H9 (cell line): Measurements from ENCODE around the gene ERICH6. TPM values are rescaled to one million over a fixed set of nuclear protein-coding genes. Genes with fewer than 3 reads are reported as not detected.

Experiments
- DNase-seq: peaks from one replicate; pipeline ENCODE4 v3.0.0-alpha.2; 2017
- H2AFZ ChIP-seq: one replicate; pipeline ENCODE4 v1.6.1; 2013; ENCODE audit warnings: mild to moderate bottlenecking, low read length, control low read depth, moderate library complexity
- H2AK5ac ChIP-seq: 2 replicates; pipeline ENCODE4 v1.6.1; 2013; ENCODE audit warnings: low read length, control low read depth, mixed read lengths; ENCODE audit not compliant: insufficient read length
- H2BK120ac ChIP-seq: one replicate; pipeline ENCODE4 v1.6.1; 2013; ENCODE audit warnings: low read depth, mild to moderate bottlenecking, low read length, control low read depth, inconsistent platforms; ENCODE audit not compliant: poor library complexity, severe bottlenecking
- H2BK12ac ChIP-seq: 2 replicates; pipeline ENCODE4 v1.6.1; 2013; ENCODE audit warnings: low read length, control low read depth, mixed read lengths, low read depth; ENCODE audit not compliant: insufficient read length
- H2BK15ac ChIP-seq: 2 replicates; pipeline ENCODE4 v1.6.1; 2013; ENCODE audit warnings: low read depth, low read length, control low read depth
- H2BK20ac ChIP-seq: one replicate; pipeline ENCODE4 v1.6.1; 2013; ENCODE audit warnings: low read depth, mild to moderate bottlenecking, low read length, control low read depth, inconsistent platforms; ENCODE audit not compliant: poor library complexity, severe bottlenecking
- H2BK5ac ChIP-seq: 2 replicates; pipeline ENCODE4 v1.6.1; 2013; ENCODE audit warnings: low read length, control low read depth, mixed read lengths; ENCODE audit not compliant: insufficient read length
- H3K14ac ChIP-seq: 2 replicates; pipeline ENCODE4 v1.6.1; 2013; ENCODE audit warnings: low read length, control low read depth; ENCODE audit not compliant: insufficient read depth
- H3K18ac ChIP-seq: 2 replicates; pipeline ENCODE4 v1.6.1; 2013; ENCODE audit warnings: low read depth, mild to moderate bottlenecking, mixed read lengths, low read length, control low read depth; ENCODE audit not compliant: insufficient read length
- H3K23ac ChIP-seq: 2 replicates; pipeline ENCODE4 v1.6.1; 2013; ENCODE audit warnings: low read length, control low read depth, mixed read lengths, low read depth; ENCODE audit not compliant: insufficient read length
- H3K23me2 ChIP-seq: 2 replicates; pipeline ENCODE4 v1.6.1; 2013; ENCODE audit warnings: low read depth, mild to moderate bottlenecking, mixed read lengths, low read length, control low read depth; ENCODE audit not compliant: insufficient read length, poor library complexity, severe bottlenecking
- H3K27ac ChIP-seq: 2 replicates; pipeline ENCODE4 v1.5.1; 2013; ENCODE audit warnings: low read length, control low read depth, mixed read lengths, low read depth; ENCODE audit not compliant: insufficient read length
- H3K27me3 ChIP-seq: 2 replicates; pipeline ENCODE4 v1.6.1; 2013; ENCODE audit warnings: low read length, control low read depth, inconsistent platforms; ENCODE audit not compliant: insufficient read depth
- H3K4ac ChIP-seq: 2 replicates; pipeline ENCODE4 v1.6.1; 2013; ENCODE audit warnings: low read depth, mild to moderate bottlenecking, control low read depth, inconsistent platforms, low read length, moderate library complexity
- H3K4me1 ChIP-seq: 2 replicates; pipeline ENCODE4 v1.6.1; 2013; ENCODE audit warnings: low read length, control low read depth, inconsistent platforms; ENCODE audit not compliant: insufficient read depth
- H3K4me2 ChIP-seq: 2 replicates; pipeline ENCODE4 v1.6.1; 2013; ENCODE audit warnings: low read length, control low read depth, mixed read lengths; ENCODE audit not compliant: insufficient read length, insufficient read depth
- H3K56ac ChIP-seq: 2 replicates; pipeline ENCODE4 v1.6.1; 2013; ENCODE audit warnings: low read depth, mild to moderate bottlenecking, mixed read lengths, low read length, control low read depth; ENCODE audit not compliant: insufficient read length
- H3K79me1 ChIP-seq: 2 replicates; pipeline ENCODE4 v1.6.1; 2013; ENCODE audit warnings: low read depth, mild to moderate bottlenecking, moderate library complexity, low read length, control low read depth, inconsistent platforms; ENCODE audit not compliant: insufficient read depth, poor library complexity, severe bottlenecking
- H3K79me2 ChIP-seq: 2 replicates; pipeline ENCODE4 v1.6.1; 2013; ENCODE audit warnings: low read length, control low read depth, inconsistent platforms; ENCODE audit not compliant: insufficient read depth
- H3K9ac ChIP-seq: 2 replicates; pipeline ENCODE4 v1.6.1; 2013; ENCODE audit warnings: low read length, control low read depth, mixed read lengths; ENCODE audit not compliant: insufficient read length; ENCODE audit errors: extremely low read depth
- H3K9me3 ChIP-seq: one replicate; pipeline ENCODE4 v1.6.1; 2013; ENCODE audit warnings: low read depth, low read length, inconsistent platforms; ENCODE audit not compliant: control insufficient read depth
- H3T11ph ChIP-seq: one replicate; pipeline ENCODE4 v1.6.1; 2013; ENCODE audit warnings: mild to moderate bottlenecking, low read length, control low read depth, inconsistent platforms
- H4K20me1 ChIP-seq: one replicate; pipeline ENCODE4 v1.6.1; 2013; ENCODE audit not compliant: control insufficient read depth, insufficient read length, insufficient read depth
- H4K5ac ChIP-seq: 2 replicates; pipeline ENCODE4 v1.6.1; 2013; ENCODE audit warnings: low read depth, mild to moderate bottlenecking, mixed read lengths, low read length, control low read depth; ENCODE audit not compliant: insufficient read length
- H4K8ac ChIP-seq: replicated peaks from 2 replicates; pipeline ENCODE4 v1.6.1; 2013; ENCODE audit warnings: low read length, control low read depth, mixed read lengths, low read depth; ENCODE audit not compliant: insufficient read length
- H4K91ac ChIP-seq: 2 replicates; pipeline ENCODE4 v1.6.1; 2013; ENCODE audit warnings: low read depth, mild to moderate bottlenecking, moderate library complexity, mixed read lengths, low read length, control low read depth; ENCODE audit not compliant: insufficient read length
- H3K27ac Mint-ChIP-seq, 3 experiments: 2 replicates in 2 of 3; 3 replicates in 1 of 3; pipeline ENCODE4 v1.8.0; 2020 to 2021; ENCODE audit warnings: mixed read lengths in 3 of 3, mild to moderate bottlenecking in 1 of 3, moderate library complexity in 1 of 3
- H3K27me3 Mint-ChIP-seq: 2 replicates; pipeline ENCODE4 v1.8.0; 2021; ENCODE audit warnings: low read depth, mild to moderate bottlenecking, moderate library complexity, mixed read lengths
- H3K36me3 Mint-ChIP-seq, 3 experiments: 2 replicates in 2 of 3; 3 replicates in 1 of 3; pipeline ENCODE4 v1.8.0; 2020 to 2021; ENCODE audit warnings: low read depth in 3 of 3, mixed read lengths in 3 of 3; ENCODE audit not compliant: insufficient read depth in 1 of 3
- H3K4me1 Mint-ChIP-seq, 2 experiments: 2 replicates each; pipeline ENCODE4 v1.8.0; 2020; ENCODE audit warnings: mixed read lengths in 2 of 2
- H3K4me3 Mint-ChIP-seq, 2 experiments: 2 replicates in 1 of 2; 3 replicates in 1 of 2; pipeline ENCODE4 v1.8.0; 2020 to 2021; ENCODE audit warnings: mild to moderate bottlenecking in 2 of 2, mixed read lengths in 2 of 2, moderate library complexity in 1 of 2
- H3K9me3 Mint-ChIP-seq, 2 experiments: 2 replicates in 1 of 2; 3 replicates in 1 of 2; pipeline ENCODE4 v1.8.0; 2020; ENCODE audit warnings: mild to moderate bottlenecking in 2 of 2, mixed read lengths in 2 of 2, moderate library complexity in 1 of 2
- WGBS: extraction: QIAGEN DNeasy Blood & Tissue Kit; methylation state at CpG from one replicate; pipeline ENCODE4 v1.1.7; 2013; ENCODE audit warnings: missing lambda C conversion rate, low lambda C conversion rate, mixed read lengths; ENCODE audit not compliant: insufficient read length; ENCODE audit errors: extremely low coverage; 5-methylcytosine and 5-hydroxymethylcytosine counted together
- total RNA-seq: library from RNA; stranded (reverse); gene quantifications from 2 replicates; pipeline ENCODE4 v1.2.1, GENCODE V29; 2021
- TF ChIP-seq, protein P1 (sequence below): fragments of 200-600 bp; sonication (generic); conservative IDR thresholded peaks from 3 replicates; pipeline ENCODE4 v1.8.0; 2021; ENCODE audit warnings: antibody characterized with exemption, mild to moderate bottlenecking

Gene ERICH6
- total RNA-seq, 1 experiment from 2014 or later = not detected

DNA sequence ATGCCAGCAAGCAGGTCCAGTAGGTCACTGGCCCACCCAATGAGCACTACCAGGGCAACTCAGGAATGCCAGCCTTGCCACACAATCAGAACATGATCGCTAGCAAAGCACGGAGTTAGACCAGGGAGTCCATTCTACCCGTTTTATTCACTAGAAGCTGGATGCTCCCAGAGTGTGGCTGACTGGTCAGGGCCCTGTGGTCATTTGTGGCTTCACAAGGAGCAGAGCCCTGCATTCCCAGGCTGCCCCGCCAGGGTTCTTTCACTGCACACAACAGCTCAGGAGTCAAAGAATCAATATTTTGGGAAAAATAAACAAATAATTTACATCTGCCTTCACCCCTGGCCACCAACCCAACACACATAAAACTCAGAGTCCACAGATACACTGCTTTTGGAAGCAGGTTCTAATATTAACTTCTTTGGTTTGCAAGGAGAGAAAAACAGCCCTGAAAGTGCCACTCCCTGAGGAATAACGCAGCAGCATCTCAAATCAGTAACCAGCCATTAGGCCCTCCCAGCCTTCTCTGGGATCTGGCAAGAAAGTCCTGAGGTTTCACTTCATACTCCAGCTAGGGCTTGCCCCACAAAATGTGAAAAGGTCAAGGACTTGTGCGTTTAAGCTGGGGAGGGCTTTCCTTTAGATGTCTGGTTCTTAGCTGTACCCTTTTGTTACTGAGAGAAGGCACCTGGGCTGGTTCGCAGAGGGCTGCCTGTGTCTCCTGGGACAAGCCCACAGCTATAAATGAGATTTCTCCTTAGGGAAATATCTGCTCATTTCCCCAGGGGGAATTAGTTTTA lies 43.3 kb upstream of the ERICH6 start:
- Histone ChIP-seq H3K18ac (no peak overlapping the region), H2BK12ac (no peak overlapping the region), H4K20me1 (no peaks in the 10 kb centered on the region), H3K79me2 (no peaks in the 10 kb centered on the region; the same call in 1 of the 2 replicates), H2BK120ac (no peak overlapping the region), H3K79me1 (no peaks in the 10 kb centered on the region), H4K91ac (no peak overlapping the region), H3K23me2 (no peaks in the 10 kb centered on the region), H3K9ac (no peak overlapping the region), H3K23ac (no peak overlapping the region), H2BK15ac (no peak overlapping the region), H2AK5ac (no peak overlapping the region), H2AFZ (no peak overlapping the region), H2BK5ac (no peak overlapping the region), H3K9me3 (no peaks in the 10 kb centered on the region), H3K14ac (no peak overlapping the region; the same call in 1 of the 2 replicates), H2BK20ac (no peak overlapping the region), H4K8ac (no peak overlapping the region), H3K4me2 (no peak overlapping the region), H3K27me3 (no peaks in the 10 kb centered on the region), H3K56ac (no peak overlapping the region), H3K27ac (no peak overlapping the region), H3K4ac (no peak overlapping the region), H4K5ac (no peak overlapping the region), H3K4me1 (no peaks in the 10 kb centered on the region; the same call in 1 of the 2 replicates), H3T11ph (no peak overlapping the region)
- no peak for DNase-seq
- H3K27ac Mint-ChIP-seq = no peak overlapping the region; a peak in 1 of 7 replicates
- H3K27me3 Mint-ChIP-seq = no peaks in the 10 kb centered on the region
- TF ChIP-seq, protein P1, sequence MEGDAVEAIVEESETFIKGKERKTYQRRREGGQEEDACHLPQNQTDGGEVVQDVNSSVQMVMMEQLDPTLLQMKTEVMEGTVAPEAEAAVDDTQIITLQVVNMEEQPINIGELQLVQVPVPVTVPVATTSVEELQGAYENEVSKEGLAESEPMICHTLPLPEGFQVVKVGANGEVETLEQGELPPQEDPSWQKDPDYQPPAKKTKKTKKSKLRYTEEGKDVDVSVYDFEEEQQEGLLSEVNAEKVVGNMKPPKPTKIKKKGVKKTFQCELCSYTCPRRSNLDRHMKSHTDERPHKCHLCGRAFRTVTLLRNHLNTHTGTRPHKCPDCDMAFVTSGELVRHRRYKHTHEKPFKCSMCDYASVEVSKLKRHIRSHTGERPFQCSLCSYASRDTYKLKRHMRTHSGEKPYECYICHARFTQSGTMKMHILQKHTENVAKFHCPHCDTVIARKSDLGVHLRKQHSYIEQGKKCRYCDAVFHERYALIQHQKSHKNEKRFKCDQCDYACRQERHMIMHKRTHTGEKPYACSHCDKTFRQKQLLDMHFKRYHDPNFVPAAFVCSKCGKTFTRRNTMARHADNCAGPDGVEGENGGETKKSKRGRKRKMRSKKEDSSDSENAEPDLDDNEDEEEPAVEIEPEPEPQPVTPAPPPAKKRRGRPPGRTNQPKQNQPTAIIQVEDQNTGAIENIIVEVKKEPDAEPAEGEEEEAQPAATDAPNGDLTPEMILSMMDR = no peak
- WGBS = no CpG with 5 or more reads among the region's 7 CpGs
- no peaks in the 10 kb centered on the region for H3K9me3 Mint-ChIP-seq
- no peak overlapping the region for H3K4me3 Mint-ChIP-seq
- H3K36me3 Mint-ChIP-seq = peaks cover 0 to 4% (median 4%) of the 10 kb centered on the region in 3 experiments; a peak in 4 of 7 replicates
- peaks cover 20 to 25% of the 10 kb centered on the region in 2 experiments for H3K4me1 Mint-ChIP-seq
